NCI-H1417 treated with DMSO at 0.1 percent for 48 hours (cell line): ENCODE measurements around the gene PDZK1.
"Not testable (repeated sequence)": the region's sequence is repeated elsewhere in the genome, so short reads cannot be mapped to it uniquely, and the experiment has no call there.

Experiments used
- DNase-seq: peaks from one replicate; lab custom pipeline; 2025; lab: John Stamatoyannopoulos, UW

PDZK1 gene

DNA sequence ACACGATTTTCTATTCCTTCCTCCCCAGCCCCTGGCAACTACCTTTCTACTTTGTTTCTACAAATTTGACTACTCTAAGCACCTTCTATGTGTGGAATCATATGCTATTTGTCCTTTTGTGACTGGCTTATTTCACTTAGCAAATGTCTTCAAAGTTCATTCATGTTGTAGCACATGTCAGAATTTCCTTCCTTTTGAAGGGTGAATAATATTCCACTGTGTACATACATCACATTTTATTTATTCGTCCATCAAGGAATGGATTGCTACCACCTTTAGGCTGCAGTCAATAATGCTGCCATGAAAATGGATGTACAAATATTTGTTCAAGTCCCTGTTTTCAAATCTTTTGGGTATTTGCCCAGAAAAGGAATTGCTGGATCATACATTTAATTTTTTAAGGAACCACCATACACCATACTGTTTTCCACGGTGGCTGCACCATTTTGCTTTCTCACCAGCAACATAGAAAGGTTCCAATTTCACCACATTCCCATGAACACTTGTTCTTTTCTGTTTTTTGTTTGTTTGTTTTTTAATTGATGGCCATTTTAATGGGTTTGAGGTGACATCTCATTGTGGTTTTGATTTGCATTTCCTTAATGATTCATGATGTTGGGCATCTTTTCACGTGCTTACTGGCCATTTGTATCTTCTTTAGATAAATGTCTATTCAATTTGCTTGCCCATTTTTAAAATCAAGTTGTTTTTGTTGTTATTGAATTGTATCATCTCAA, 3.3 kb upstream of the PDZK1 start:
- no peak for DNase-seq

DNA sequence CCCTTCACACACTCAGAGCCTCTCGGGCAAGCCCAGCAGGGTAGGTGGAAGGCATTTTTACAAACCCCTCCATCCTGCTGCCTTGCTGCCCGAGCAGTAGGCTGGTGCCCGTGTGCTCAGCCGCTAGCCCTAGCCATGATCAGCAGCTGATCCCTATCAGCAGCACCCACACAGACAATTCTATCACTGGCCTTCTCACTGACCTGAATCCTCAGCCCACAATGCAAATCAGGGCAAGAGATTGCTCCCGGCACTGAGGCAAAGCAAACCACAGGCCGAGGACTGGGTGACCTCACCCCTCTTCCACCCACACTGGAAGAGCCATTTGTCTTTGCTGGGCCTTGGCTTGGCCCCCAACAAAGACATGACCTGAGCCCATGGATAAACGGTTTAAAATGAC, 895 bp upstream of the PDZK1 start:
- DNase-seq = no peak

DNA sequence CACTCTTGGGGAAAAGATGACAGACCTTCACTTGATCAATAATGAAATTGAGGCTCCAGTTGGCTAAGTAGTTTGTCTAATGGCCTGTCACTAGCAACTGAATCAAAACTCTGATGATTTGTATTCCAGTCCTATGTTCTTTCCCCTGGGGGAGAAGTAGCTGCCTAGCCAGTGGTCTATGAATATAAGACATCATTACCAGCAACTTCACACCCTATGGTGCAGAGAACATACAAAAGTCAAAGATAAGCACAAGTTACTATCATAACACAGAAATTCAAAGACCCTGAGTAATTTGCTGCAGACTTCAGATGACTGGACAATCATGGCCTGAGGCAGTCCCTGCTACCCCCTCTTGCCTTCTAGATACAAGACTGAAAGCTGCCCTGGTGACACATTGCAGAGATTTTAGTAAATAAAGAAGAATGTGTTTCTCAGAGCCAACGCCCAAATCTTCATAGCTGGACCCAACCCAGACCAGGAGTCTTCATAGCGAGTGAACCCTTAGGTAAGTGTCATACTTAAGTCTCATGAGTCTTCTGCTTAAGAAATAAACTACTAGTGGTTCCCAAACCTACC, 993 bp downstream of the PDZK1 start:
- DNase-seq = no peak

DNA sequence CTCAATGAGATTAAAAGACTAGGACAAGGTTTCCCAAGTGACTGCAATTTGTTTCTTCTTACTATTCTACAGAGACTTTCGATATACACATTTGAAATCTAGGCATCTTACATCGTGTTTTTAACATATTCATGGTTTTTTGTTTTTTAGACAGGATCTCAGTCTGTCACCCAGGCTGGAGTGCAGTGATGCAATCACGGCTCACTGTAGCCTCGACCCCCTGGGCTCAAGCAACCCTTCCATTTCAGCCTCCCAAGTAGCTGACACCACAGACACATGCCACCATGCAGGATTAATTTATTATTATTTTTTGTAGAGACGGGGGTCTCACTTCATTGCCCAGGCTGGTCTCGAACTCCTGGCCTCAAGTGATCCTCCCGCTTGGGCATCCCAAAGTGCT, 1.5 kb downstream of the PDZK1 start:
- DNase-seq = no peak

DNA sequence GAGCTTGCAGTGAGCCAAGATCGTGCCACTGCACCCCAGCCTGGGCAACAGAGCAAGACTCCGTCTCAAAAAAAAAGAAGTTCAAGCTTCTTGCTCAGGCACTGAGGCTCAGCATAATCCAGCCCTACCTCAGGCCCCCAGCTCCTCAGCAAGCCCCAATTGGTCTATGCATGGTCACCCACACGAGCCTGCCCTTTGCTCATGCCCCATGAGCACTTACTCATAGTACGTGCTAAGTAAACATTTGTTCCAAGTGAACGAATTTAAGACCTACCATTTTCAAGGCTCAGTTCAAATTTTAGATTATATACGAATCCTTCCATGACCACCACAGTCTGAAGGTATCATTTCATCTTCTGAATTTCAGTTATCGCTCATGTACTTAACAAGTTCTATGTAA, 4.3 kb downstream of the PDZK1 start:
- DNase-seq = no peak

DNA sequence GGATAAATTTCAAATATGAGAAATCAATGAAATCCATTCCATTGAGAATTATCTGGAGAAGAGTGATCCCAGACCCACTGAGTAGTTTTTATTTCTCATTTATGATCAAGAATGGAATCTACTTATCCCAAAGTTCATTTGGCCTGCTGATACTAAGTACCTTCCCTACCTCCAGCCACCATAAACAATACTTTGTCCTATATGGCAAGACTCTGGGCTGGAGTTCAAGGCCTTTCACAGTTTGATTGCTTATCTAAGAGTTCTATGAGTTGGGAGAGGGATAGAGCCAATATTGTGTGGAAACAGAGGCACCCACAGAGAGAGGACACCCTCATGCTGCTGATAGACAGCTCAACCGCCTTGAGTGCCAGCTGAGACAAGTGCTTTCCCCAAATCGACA, 5.1 kb downstream of the PDZK1 start:
- DNase-seq = no peak

DNA sequence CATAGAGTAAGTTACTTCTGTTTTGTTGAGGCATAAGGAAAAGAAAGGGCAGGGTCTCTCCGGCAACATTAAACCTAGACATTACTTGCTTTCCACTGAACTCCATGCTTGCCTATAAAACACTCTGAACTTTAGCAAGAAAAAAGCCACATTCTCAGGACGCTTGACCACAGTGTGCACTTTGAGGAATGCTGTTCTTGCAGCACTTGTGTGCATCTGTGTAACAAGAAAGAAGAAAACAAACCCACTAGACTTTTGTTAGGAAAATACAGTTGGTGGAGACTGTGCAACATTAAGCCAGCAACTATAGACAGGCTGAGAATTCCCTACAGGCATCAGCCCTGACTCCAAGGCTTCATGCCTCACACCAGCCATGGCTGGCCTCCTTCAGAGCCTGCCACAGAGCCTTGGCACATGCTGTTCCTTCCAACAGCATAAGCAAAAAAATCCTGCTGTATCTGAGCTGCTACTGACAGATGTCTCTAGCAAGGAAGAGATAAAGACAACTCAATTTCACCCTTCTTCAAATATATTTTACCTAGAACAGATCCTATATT, 5.8 kb downstream of the PDZK1 start:
- DNase-seq = no peak

DNA sequence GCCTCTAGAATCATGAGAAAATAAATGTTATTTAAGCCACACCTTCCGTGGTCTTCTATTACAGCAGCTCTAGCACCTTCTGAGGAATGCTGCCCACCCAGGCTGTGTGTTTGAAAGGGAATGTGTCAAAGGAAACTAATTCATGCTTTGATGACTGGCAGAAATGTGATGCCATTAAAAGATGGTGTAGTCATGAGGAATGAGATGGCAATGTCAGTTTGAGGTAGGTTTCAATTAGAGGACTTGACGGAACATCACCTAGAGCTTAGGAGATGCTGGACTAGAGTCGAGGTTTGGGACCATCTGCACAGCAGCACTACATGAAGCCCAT, 10.6 kb downstream of the PDZK1 start:
- DNase-seq = no peak

DNA sequence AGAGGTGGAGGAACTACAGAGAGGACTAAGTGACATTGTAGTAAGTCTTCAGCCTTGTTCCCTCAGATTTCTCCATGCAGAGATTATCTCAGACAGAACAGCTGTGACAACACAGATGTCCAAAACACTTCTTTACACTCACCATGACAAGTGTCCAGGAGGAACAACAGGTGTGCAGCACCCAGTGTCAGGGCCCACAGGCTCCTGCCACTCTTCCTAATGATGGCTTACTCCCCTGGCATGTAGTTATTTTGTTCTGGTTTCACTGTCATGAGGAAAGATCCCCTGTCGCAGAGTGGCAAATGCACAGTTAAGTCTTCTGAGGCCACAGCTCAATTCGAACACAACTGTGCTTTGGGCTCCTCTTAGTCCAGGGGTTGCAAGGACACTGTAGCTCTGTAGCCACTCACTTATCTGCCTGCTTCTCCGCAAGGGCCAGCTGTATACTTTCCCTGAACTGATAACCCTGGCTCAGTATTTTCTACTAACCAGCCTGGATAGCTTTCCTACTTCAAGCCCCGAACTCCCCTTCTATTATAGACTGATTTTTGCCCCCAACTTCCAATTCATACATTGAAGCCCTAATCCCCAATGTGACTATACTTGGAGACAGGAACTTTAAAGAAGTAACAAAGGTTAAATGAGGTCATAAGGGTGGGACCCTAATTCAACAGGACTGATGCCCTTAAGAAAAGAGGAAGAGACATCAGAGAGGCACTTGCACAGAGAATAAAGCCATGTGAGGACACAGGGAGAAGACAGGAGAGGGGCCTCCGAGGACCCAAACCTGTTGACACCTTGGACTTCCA, 11.1 kb downstream of the PDZK1 start:
- DNase-seq = no peak

DNA sequence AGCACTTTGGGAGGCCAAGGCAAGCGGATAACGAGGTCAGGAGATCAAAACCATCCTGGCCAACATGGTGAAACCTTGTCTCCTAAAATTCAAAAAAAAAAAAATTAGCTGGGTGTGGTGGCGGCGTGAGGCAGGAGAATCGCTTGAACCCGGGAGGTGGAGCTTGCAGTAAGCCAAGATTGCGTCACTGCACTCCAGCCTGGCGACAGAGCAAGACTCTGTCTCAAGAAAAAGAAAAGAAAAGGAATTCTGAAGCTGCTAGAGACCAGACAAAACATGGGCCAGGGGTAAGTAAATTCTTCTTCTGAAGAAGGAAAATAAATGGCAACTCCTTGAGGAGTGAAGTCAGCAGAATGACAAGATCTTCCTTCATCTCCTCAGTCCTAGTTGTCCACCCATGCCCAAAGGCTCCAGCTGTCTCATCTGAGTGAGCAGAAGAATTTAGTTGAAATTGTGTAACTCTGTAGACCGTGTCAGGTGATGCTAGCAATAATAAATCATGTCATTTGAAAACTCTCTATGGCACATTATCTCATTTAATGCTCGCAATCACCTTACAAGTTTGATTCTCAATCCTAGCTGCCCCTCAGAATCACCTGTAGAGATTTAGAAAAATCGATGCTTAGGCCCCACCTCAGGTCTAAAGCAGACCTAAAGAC, 14.3 kb downstream of the PDZK1 start:
- DNase-seq = no peak

DNA sequence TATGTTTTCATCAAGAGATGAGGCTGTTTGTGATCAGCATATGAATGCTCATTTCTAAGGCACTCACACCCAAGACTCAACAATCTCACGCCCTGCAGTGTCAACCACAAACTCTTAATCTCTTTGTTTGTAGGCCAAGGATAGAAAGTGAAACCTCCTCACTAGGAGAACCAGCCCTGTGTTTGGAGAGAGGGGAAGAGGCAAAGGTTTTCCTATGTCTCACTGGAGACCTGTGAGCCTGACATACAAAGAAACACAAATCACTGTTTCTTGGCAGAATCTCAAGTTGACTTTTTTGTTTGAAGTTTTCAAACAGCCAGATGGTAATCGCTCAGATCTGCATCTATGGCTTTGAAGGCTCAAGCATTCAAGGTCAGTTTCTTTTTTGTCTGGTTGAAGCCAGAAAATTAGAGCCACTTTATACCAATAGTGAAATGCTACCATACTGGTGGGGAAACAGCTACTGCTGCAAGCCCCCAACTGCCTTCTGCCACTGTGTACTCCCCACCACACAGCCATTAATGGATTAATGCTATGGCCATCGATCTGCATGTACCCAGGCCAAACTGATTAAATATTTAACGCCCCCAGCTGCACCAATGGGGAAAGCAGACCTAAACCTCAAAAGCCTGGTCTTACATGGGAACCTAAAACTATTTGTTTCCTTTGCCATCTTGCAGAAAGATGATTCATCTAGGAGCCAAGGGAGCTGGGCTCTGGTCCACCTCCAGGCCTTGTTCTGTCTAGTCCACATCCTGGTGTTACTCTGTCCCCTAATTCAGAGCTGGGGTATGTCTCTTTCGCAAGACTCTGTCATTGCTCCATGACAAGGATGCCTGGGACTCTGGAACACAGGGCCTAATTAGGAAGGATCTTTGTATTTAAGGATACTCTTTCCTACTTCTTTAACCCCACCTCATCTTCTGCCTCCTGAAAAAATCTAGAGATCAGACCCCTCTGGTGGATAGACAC, 16.3 kb downstream of the PDZK1 start:
- DNase-seq = no peak

DNA sequence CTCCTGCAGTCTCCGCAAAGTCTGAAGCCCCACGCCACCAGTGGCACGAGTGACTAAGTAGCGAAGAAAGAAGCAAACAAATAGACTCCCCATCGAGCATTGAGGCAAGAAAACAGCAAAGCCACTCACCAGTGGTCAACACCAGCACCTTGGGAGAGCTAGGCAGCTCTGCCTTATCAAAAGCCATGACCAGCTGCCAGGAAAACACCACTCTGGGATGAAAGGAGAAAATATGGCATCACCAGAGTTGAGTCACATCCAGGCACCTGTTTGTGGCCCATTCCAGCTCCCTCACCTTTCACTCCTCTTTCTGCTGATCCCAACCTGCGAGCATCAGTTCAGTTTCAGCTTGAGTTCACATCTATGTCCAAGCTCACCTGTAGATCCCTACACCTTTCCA, 17.2 kb downstream of the PDZK1 start:
- DNase-seq = no peak

DNA sequence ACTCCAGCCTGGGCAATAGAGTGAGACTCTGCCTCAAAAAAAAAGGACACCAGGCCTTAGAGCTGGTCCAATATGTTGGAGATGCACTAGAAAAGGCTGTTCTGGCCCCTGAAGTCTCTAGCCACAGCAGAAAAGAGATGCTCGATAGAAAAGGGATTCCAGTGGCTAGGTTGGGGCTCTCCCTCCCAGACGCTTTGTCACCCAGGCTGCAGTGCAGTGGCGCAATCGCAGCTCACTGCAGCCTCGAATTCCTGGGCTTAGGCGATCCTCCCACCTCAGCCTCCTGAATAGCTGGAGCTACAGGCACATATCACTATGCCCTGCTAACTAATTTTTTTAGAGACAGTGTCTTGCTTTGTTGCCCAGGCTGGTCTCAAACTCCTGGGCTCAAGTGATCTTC, 18.2 kb downstream of the PDZK1 start:
- no peak for DNase-seq

DNA sequence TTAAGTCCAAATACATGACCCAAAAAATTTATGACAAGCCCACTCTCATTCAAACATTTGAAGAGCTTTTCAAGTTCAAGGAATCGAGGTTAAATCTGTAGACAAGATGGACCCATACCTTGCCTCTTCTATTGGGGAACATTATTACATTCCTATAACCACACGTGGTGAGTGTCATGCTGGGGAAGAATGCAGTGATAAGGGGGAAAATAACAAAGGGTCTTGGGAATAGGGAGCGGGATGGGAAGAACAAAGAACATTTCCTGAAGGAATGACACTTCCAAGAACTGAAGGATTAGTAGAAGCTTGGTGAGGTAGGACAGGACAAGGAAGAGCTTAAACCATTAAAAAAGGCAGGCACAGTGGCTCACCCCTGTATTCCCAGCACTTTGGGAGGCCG, 18.8 kb downstream of the PDZK1 start:
- no peak for DNase-seq

DNA sequence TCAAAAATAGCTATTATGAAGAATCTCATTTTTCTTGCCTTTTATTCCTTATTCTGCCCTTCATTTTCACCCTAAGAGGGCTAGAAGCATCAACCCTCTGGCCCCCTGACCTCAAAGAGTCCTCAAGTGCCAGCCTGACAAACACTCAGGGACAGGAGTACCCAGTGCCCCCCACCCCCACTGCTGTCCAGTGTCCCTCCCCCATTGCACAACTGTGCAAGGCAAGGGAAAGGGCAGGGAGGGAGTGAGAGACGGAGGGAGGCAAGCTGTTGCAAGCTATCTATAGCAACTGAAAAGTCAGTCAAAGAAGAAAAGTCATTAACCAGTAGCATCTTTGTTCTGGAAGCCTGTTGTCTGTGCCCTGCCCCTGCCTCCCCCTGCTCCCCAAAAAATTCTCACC, 21.1 kb downstream of the PDZK1 start:
- DNase-seq = not testable (repeated sequence)

DNA sequence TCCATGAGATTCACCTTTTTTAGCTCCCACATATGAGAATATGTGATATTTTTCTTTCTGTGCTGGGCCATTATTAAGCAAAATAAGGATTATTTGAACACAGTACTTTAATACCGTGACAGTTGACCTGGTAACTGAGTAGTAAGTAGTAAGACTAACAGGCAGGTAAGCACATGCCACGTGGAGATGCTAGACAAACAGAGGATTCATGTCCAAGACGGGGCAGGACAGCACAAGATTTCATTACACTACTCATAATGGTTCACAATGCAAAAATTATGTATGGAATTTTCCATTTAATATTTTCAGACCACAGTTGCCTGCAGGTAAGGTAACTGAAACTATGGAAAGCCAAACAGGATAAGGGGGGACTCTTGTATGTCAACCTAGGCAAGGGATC, 22.3 kb downstream of the PDZK1 start:
- not testable (repeated sequence) for DNase-seq

DNA sequence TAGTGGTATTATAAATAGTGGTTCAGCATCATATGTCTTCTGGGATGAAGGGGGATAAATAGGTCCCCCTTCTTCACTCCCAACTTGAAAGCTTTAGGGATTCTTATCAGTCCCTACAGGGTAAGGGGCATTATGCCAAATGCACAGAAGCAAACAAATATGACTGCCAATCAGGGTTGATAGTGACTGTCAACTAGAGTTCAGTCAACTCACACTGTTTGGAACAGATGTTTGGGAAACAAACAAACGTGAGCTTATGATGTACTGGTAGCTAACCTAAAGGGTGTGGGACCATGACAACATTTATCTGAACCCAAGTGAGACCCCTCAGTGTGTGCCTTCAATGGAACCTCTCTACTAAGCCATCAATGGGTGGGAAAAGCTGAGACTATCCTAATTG, 34.0 kb downstream of the PDZK1 start:
- not testable (repeated sequence) for DNase-seq

DNA sequence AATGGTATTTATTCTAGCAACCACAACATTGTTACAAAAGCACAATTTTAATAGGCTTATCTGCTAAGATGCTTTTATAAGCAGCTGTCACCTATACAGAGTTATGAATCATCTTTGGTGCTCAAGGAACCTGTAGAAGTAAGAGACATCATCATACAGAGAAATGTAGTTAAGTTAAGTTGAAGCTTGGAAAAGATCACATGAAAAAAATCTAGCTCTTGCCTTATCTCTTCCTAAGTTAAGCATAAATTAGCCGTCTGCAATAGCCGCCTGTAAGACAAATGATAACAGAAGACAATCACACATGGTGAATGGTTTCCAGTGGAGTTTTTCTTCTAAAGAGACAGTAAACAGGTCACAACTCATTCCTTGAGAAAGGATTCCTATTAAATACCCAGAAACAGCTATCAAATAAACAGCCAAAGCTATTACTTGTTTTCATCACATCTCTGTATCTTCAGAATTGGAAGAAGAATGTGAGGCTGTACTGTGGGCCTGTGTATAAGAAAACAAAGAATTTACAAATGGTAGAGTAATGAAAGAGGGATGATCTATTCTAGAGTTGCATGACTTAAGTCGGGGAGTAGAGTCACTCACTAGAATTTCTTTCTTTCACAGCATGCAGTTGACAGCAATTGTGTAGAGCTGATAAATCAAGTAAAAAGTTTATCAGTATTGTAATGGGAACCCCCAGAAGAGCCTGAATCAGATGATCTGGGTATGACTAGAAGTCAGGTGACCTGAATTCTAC, 36.0 kb downstream of the PDZK1 start:
- not testable (repeated sequence) for DNase-seq

DNA sequence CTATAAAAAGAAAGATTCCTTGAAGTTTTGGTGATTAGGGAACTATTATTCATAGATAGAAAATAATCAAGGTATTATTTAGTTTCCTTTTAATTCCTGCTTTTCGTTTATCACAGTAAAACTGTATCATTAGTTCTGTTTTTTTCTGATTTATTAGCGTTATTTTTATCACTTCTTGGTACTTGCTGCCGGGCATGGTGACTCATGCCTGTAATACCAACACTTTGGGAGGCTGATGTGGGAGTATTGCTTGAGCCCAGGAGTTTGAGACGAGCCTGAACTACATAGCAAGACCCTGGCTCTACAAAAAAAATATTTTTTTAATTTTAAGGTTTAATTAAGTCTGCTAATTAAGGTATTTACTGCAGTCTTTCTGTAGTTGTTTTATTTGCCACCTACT, 42.2 kb downstream of the PDZK1 start:
- not testable (repeated sequence) for DNase-seq

DNA sequence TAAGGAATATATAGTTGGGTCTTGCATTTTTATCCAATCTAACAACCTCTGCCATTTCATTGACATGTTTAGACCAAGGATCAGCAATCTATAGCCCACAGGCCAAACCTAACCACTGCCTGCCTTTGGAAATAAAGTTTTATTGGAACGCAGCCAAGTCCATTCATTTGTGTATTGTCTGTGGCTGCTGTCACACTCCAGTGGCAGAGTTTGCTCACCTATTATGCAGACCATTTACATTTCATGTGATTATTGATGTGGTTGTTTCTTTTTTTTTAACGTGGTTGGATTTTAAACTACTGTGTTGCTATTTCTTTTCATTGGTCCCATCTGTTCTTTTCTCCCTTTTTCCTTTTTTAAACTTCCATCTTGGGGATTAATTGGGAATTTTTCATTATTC, 44.7 kb downstream of the PDZK1 start:
- DNase-seq = not testable (repeated sequence)
